ENCODE results near the gene LZTR1.

DNA sequence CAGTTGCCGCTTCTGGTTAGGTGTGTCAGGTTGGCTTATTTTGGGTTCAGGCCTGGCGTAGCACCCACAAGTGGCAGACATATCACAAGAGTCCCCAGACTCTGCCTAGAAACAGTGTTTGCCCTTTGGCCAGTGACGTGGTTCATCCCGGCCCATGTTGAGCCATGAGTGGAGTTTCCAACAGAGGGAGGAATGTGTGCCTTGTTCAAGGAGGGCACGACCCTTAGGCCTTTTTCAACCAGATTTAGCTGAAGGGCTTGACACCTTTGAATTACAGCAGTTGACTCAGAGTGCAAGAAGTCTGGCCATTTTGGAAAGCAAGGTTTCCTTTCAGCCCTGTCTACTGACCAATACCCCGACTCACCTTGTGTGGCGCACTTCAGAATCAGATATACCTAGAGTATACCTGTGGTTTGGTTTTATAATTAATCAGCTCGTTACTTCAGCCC lies 30.1 kb upstream of the LZTR1 start:
- TF ChIP-seq, protein P1, sequence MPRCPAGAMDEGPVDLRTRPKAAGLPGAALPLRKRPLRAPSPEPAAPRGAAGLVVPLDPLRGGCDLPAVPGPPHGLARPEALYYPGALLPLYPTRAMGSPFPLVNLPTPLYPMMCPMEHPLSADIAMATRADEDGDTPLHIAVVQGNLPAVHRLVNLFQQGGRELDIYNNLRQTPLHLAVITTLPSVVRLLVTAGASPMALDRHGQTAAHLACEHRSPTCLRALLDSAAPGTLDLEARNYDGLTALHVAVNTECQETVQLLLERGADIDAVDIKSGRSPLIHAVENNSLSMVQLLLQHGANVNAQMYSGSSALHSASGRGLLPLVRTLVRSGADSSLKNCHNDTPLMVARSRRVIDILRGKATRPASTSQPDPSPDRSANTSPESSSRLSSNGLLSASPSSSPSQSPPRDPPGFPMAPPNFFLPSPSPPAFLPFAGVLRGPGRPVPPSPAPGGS (IDR thresholded peaks at IDR 0.05) = no peak
- TF ChIP-seq RFX5 (IDR thresholded peaks at IDR 0.05) (no peak), CEBPB (IDR thresholded peaks at IDR 0.05) (no peak), RCOR1 (IDR thresholded peaks at IDR 0.05; ENCODE audit: low read depth, low read length) (no peak), POLR2A (IDR thresholded peaks at IDR 0.05; ENCODE audit: low read length) (no peak), MAZ (IDR thresholded peaks at IDR 0.05; ENCODE audit: borderline replicate concordance, low read depth, low read length) (no peak), MYC (IDR thresholded peaks at IDR 0.05; ENCODE audit: borderline replicate concordance, low read length) (no peak), PHF8 (IDR thresholded peaks at IDR 0.05; ENCODE audit: borderline replicate concordance, low read depth) (no peak)
- TF ChIP-seq, protein P2, sequence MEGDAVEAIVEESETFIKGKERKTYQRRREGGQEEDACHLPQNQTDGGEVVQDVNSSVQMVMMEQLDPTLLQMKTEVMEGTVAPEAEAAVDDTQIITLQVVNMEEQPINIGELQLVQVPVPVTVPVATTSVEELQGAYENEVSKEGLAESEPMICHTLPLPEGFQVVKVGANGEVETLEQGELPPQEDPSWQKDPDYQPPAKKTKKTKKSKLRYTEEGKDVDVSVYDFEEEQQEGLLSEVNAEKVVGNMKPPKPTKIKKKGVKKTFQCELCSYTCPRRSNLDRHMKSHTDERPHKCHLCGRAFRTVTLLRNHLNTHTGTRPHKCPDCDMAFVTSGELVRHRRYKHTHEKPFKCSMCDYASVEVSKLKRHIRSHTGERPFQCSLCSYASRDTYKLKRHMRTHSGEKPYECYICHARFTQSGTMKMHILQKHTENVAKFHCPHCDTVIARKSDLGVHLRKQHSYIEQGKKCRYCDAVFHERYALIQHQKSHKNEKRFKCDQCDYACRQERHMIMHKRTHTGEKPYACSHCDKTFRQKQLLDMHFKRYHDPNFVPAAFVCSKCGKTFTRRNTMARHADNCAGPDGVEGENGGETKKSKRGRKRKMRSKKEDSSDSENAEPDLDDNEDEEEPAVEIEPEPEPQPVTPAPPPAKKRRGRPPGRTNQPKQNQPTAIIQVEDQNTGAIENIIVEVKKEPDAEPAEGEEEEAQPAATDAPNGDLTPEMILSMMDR (IDR thresholded peaks at IDR 0.05) = no peak
- TF ChIP-seq, protein P3, sequence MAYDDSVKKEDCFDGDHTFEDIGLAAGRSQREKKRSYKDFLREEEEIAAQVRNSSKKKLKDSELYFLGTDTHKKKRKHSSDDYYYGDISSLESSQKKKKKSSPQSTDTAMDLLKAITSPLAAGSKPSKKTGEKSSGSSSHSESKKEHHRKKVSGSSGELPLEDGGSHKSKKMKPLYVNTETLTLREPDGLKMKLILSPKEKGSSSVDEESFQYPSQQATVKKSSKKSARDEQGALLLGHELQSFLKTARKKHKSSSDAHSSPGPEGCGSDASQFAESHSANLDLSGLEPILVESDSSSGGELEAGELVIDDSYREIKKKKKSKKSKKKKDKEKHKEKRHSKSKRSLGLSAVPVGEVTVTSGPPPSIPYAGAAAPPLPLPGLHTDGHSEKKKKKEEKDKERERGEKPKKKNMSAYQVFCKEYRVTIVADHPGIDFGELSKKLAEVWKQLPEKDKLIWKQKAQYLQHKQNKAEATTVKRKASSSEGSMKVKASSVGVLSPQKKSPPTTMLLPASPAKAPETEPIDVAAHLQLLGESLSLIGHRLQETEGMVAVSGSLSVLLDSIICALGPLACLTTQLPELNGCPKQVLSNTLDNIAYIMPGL (CRISPR knock-in tag; IDR thresholded peaks at IDR 0.05; ENCODE audit: borderline replicate concordance) = no peak
- TF ChIP-seq, protein P4, sequence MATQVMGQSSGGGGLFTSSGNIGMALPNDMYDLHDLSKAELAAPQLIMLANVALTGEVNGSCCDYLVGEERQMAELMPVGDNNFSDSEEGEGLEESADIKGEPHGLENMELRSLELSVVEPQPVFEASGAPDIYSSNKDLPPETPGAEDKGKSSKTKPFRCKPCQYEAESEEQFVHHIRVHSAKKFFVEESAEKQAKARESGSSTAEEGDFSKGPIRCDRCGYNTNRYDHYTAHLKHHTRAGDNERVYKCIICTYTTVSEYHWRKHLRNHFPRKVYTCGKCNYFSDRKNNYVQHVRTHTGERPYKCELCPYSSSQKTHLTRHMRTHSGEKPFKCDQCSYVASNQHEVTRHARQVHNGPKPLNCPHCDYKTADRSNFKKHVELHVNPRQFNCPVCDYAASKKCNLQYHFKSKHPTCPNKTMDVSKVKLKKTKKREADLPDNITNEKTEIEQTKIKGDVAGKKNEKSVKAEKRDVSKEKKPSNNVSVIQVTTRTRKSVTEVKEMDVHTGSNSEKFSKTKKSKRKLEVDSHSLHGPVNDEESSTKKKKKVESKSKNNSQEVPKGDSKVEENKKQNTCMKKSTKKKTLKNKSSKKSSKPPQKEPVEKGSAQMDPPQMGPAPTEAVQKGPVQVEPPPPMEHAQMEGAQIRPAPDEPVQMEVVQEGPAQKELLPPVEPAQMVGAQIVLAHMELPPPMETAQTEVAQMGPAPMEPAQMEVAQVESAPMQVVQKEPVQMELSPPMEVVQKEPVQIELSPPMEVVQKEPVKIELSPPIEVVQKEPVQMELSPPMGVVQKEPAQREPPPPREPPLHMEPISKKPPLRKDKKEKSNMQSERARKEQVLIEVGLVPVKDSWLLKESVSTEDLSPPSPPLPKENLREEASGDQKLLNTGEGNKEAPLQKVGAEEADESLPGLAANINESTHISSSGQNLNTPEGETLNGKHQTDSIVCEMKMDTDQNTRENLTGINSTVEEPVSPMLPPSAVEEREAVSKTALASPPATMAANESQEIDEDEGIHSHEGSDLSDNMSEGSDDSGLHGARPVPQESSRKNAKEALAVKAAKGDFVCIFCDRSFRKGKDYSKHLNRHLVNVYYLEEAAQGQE (IDR thresholded peaks at IDR 0.05) = no peak

All from A549 (cell line).